ENCODE results near the gene PKN1. TPM values are rescaled to one million over a fixed set of nuclear protein-coding genes. Genes with fewer than 3 reads are reported as not detected.

The PKN1 gene
- total and polyA plus RNA-seq, 10 of the 15 experiments (the other 5 are each of a cell fraction or from before 2014, with no cell fraction given) = 1.0 to 189 (median 52.7) TPM

DNA sequence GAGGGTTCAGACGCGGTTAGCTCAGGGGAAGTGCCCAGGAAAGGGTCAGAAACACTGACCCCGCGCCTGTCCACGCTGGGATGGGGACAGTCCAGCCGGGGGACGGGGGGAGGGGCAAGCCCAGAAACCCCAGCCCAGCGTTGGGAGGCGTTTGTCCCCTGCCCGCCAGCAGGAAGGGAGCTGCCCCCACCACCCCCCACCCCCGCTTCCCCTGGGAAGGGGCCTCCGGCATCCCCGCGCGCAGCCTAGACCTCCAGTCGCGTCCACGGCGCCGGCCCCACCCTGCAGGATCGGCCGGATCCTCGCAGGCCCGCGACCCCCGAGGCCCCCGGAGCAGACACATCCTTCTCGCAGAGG lies 62.5 kb downstream of the PKN1 start (continued):
- TF ChIP-seq, protein P1, sequence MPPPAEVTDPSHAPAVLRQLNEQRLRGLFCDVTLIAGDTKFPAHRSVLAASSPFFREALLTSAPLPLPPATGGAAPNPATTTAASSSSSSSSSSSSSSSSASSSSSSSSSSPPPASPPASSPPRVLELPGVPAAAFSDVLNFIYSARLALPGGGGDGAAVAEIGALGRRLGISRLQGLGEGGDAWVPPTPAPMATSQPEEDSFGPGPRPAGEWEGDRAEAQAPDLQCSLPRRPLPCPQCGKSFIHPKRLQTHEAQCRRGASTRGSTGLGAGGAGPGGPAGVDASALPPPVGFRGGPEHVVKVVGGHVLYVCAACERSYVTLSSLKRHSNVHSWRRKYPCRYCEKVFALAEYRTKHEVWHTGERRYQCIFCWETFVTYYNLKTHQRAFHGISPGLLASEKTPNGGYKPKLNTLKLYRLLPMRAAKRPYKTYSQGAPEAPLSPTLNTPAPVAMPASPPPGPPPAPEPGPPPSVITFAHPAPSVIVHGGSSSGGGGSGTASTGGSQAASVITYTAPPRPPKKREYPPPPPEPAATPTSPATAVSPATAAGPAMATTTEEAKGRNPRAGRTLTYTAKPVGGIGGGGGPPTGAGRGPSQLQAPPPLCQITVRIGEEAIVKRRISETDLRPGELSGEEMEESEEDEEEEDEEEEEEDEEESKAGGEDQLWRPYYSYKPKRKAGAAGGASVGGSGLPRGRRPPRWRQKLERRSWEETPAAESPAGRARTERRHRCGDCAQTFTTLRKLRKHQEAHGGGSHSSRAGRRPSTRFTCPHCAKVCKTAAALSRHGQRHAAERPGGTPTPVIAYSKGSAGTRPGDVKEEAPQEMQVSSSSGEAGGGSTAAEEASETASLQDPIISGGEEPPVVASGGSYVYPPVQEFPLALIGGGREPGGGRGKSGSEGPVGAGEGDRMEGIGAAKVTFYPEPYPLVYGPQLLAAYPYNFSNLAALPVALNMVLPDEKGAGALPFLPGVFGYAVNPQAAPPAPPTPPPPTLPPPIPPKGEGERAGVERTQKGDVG (CRISPR knock-in tag; IDR thresholded peaks at IDR 0.05) = no peak
- TF ChIP-seq SMAD5 (IDR thresholded peaks at IDR 0.05; ENCODE audit: low read depth) (no peak), MTA2 (IDR thresholded peaks at IDR 0.05; ENCODE audit: low read depth) (no peak)

DNA sequence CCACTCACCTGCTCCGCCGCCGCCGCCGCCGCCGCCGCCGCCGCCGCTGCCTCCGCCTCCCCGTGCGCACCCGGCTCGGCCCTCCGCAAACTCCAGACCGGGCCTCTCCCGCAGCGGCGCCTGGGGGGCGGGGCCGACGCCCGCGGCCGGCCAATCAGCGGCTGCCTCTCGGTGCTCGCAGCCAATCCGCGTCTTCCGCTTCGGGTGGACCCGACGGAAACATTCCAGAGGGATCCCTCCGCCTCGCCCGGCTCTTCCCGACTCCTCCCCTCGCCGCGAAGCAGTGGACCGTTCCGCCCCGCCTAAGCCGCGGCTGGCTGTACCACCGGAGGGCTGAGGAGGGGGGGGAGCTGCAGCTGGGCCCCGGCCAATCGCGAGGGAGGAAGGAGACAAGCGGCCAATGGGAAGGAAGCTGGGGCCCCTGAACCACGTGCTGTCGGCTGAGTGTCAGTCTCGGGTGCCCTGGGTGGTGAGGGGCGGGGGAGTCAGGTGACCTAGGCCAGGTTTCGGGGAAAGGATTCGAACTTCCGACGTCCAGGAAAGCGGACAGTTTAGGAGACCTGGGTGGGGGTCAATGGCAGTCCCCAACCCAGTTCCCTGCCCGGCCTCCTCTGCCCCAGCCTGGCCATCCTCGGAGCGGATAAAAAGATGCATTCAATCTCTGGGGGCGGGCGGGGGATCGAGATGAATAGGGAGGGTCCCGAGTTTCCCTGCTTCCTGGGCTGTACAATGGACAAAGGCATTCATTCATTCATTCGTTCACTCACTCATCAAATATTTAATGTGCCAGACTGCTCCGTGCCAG lies 63.1 kb downstream of the PKN1 start, which contains the start of gene GIPC1:
Gene GIPC1, minus strand, starts transcription at position 99 of the 805 bp plus-strand sequence. CDS start 13,151 bp downstream, outside the sequence.
- Histone ChIP-seq H3K9me3 (replicated peaks; ENCODE audit: control insufficient read depth, insufficient read depth, low read length) (no peaks in the 10 kb centered on the region), H3K79me2 (ENCODE audit: control insufficient read depth, insufficient read depth, low read length) (no peaks in the 10 kb centered on the region), H3K9ac (ENCODE audit: control insufficient read depth, insufficient read depth, low read length) (peak within 1 kb of the TSS; percentile 47; the same call in 1 of the 2 replicates), H3K36me3 (ENCODE audit: control insufficient read depth in 2 of 2, insufficient read depth in 2 of 2, low read length in 1 of 2) (no peaks in the 10 kb centered on the region), H3K4me1 (ENCODE audit: control insufficient read depth, insufficient read depth, low read length) (peaks cover 2% of the 10 kb centered on the region; the same call in 1 of the 2 replicates), H3K4me2 (ENCODE audit: control insufficient read depth, insufficient read depth) (peak within 1 kb of the TSS; percentile 89), H2AFZ (ENCODE audit: control insufficient read depth, low read depth, low read length) (peak within 1 kb of the TSS; percentile 97), H3K27ac (ENCODE audit: control insufficient read depth, insufficient read depth) (no peak within 1 kb of the TSS; the same call in 1 of the 2 replicates), H4K20me1 (ENCODE audit: control insufficient read depth, insufficient read depth) (no peaks in the 10 kb centered on the region), H3K27me3 (replicated peaks in 1 of 2; ENCODE audit: control insufficient read depth in 2 of 2, insufficient read depth in 2 of 2, low read length in 1 of 2) (no peaks in the 10 kb centered on the region), H3K4me3 (peak within 1 kb of the TSS; percentile 80)
- SMC1A ChIA-PET (ENCODE audit: uncharacterized antibody, unreplicated experiment) = interaction anchor here (0.7 to 1.3 kb wide), 2 partner anchors 12 to 443 kb away, joined by 3 read pairs; no protein-coding TSS in a partner anchor
- ATAC-seq (peak; percentile 97), FAIRE-seq (peak; percentile 90), DNase-seq (ENCODE audit: low read depth, low spot score) (peak; percentile 32)
- RAD21 ChIA-PET (ENCODE audit: unreplicated experiment) = interaction anchor here (1.2 kb wide), 1 partner anchor 360 kb away, joined by 4 read pairs; the partner anchor contains the start of gene ASF1B
- 10% methylated on average over 36 of the region's 71 CpGs for WGBS (ENCODE audit: insufficient coverage, insufficient replicate concordance, low lambda C conversion rate, missing lambda C conversion rate)
- in situ Hi-C loops (cut with MboI) (no loop called here), intact Hi-C loops (cut with micrococcal nuclease; ENCODE audit: unreplicated experiment) (no loop called here)
- CTCF ChIA-PET = interaction anchor here (0.8 to 2.1 kb wide), 7 partner anchors 10 to 360 kb away, joined by 3 to 10 read pairs (median 5); partner anchors contain the start of gene ASF1B
- no TSS peak for BruUV-seq (replicated peaks)
- POLR2A ChIA-PET = interaction anchor here (0.6 to 1.2 kb wide), 3 partner anchors 9 to 102 kb away, joined by 3 to 7 read pairs (median 5); partner anchors contain the start of gene DNAJB1
- TF ChIP-seq WRNIP1 (IDR thresholded peaks at IDR 0.05; ENCODE audit: borderline replicate concordance, low read depth, low read length) (no peak), DPF2 (IDR thresholded peaks at IDR 0.05) (0 out of 2 replicates have a peak, but pooled peaks have one; percentile 17), JUND (IDR thresholded peaks at IDR 0.05; ENCODE audit: low read depth, low read length) (peak; percentile 36; the same call in 1 of the 2 replicates), EED (IDR thresholded peaks at IDR 0.05; ENCODE audit: low read depth) (peak; percentile 46), BHLHE40 (IDR thresholded peaks at IDR 0.05; ENCODE audit: borderline replicate concordance in 1 of 2, low read depth in 2 of 2, low read length in 1 of 2) (peak; percentile 75 to 84), IKZF1 (conservative IDR thresholded peaks at IDR 0.05) (peak; percentile 99), KLF5 (IDR thresholded peaks at IDR 0.05; ENCODE audit: partially characterized antibody) (peak; percentile 75), SREBF1 (IDR thresholded peaks at IDR 0.05; ENCODE audit: low read length) (no peak), RELB (IDR thresholded peaks at IDR 0.05; ENCODE audit: low read depth) (no peak), NFYB (IDR thresholded peaks at IDR 0.05; ENCODE audit: insufficient read depth, low read depth, low read length) (peak; percentile 88)

All from GM12878 (cell line).